Fibroblast of lung (primary cell): ENCODE results near the gene SHANK1. TPM values are rescaled to one million over a fixed set of nuclear protein-coding genes. Genes with fewer than 3 reads are reported as not detected.

Experiments used
- DNase-seq, 2 donors: peaks; one replicate each; pipeline versions ENCODE4 v3.0.0 to v3.0.0-alpha.2; 2010; ENCODE audit warnings: low read depth in 2 of 2
- H2AFZ ChIP-seq: 2 replicates; pipeline ENCODE4 v1.5.1; 2012; ENCODE audit warnings: low read length, control low read depth, inconsistent platforms
- H3K27ac ChIP-seq: 2 replicates; pipeline ENCODE4 v1.5.1; 2011; ENCODE audit warnings: low read length, control low read depth; ENCODE audit not compliant: insufficient read depth
- H3K27me3 ChIP-seq: 2 replicates; pipeline ENCODE4 v1.5.1; 2011; ENCODE audit warnings: mild to moderate bottlenecking, low read length; ENCODE audit not compliant: control insufficient read depth, insufficient read depth
- H3K36me3 ChIP-seq: 2 replicates; pipeline ENCODE4 v1.5.1; 2011; ENCODE audit warnings: low read length; ENCODE audit not compliant: control insufficient read depth, insufficient read depth
- H3K4me1 ChIP-seq: 2 replicates; pipeline ENCODE4 v1.5.1; 2011; ENCODE audit warnings: low read length; ENCODE audit not compliant: control insufficient read depth, insufficient read depth; ENCODE audit errors: extremely low read depth
- H3K4me2 ChIP-seq: 2 replicates; pipeline ENCODE4 v1.5.1; 2011; ENCODE audit warnings: low read length, control low read depth; ENCODE audit not compliant: insufficient read depth; ENCODE audit errors: extremely low read depth
- H3K4me3 ChIP-seq, 4 experiments: fragments of 200-600 bp in 1 of 4; sonication (generic) in 1 of 4; replicated peaks in 1 of 4; 2 replicates each; pipeline ENCODE4 v1.5.1; 2011 to 2016; ENCODE audit warnings: low read length in 4 of 4, low read depth in 3 of 4, mild to moderate bottlenecking in 3 of 4, control low read depth in 2 of 4, inconsistent platforms in 1 of 4, mixed read lengths in 1 of 4; ENCODE audit not compliant: insufficient read depth in 1 of 4; ENCODE audit errors: control extremely low read depth in 1 of 4
- H3K79me2 ChIP-seq: 2 replicates; pipeline ENCODE4 v1.5.1; 2012; ENCODE audit warnings: mild to moderate bottlenecking, low read length, inconsistent platforms; ENCODE audit not compliant: control insufficient read depth, insufficient read depth
- H3K9ac ChIP-seq: 2 replicates; pipeline ENCODE4 v1.5.1; 2011; ENCODE audit warnings: mild to moderate bottlenecking, low read length, control low read depth; ENCODE audit not compliant: insufficient read depth
- H3K9me3 ChIP-seq: 2 replicates; pipeline ENCODE4 v1.5.1; 2012; ENCODE audit warnings: low read depth, low read length; ENCODE audit not compliant: control insufficient read depth, insufficient read depth
- H4K20me1 ChIP-seq: 2 replicates; pipeline ENCODE4 v1.5.1; 2011; ENCODE audit warnings: low read length; ENCODE audit not compliant: control insufficient read depth, insufficient read depth; ENCODE audit errors: extremely low read depth
- CTCF ChIP-seq, 2 donors: IDR thresholded peaks in 1 of 2; conservative IDR thresholded peaks in 1 of 2; 1 replicate in 1 of 2; 2 replicates in 1 of 2; pipeline ENCODE4 v1.5.1; 2011 to 2012; ENCODE audit warnings: low read length in 2 of 2, control low read depth in 1 of 2, inconsistent platforms in 1 of 2, low read depth in 1 of 2, mild to moderate bottlenecking in 1 of 2
- EZH2 ChIP-seq: IDR thresholded peaks from 2 replicates; pipeline ENCODE4 v1.5.1; 2012; ENCODE audit warnings: low read length, control low read depth, mild to moderate bottlenecking; ENCODE audit errors: missing control alignments
- polyA plus RNA-seq, 2 donors: library from polyadenylated mRNA; depleted of rRNA in 1 of 2; stranded (reverse) in 1 of 2; unstranded in 1 of 2; fragments of >200 nt; gene quantifications; 2 replicates each; pipeline ENCODE4 v1.2.1, GENCODE V29; 2011 to 2012; ENCODE audit warnings: missing spikeins in 1 of 2
- total RNA-seq: library from RNA; depleted of rRNA; stranded (reverse); fragments of >200 nt; gene quantifications from 2 replicates; pipeline ENCODE4 v1.2.1, GENCODE V29; 2014

Gene SHANK1
- total and polyA plus RNA-seq, 2 donors (not counting 1 experiment from before 2014, with no cell fraction given), result 1.4 to 7.9 TPM

GRCh38 chr19:50721441-50722137 is 2.0 kb upstream of the SHANK1 start:
- no peak overlapping the region for H2AFZ ChIP-seq
- H3K4me2 ChIP-seq, result no peak overlapping the region
- no peaks in the 10 kb centered on the region for H3K27me3 ChIP-seq
- no peak for TF ChIP-seq CTCF (conservative IDR thresholded peaks at IDR 0.05 in 1 of 2, IDR thresholded peaks at IDR 0.05 in 1 of 2; ENCODE audit: low read depth in 1 of 2, low read length in 2 of 2)
- no peak for TF ChIP-seq EZH2
- no peaks in the 10 kb centered on the region for H4K20me1 ChIP-seq
- H3K9me3 ChIP-seq, result no peaks in the 10 kb centered on the region
- H3K79me2 ChIP-seq, result peaks cover 12% of the 10 kb centered on the region
- peak overlapping the region in 1 of 4 experiments; percentile 80 for H3K4me3 ChIP-seq
- H3K36me3 ChIP-seq, result peaks cover 2% of the 10 kb centered on the region
- peaks cover 25% of the 10 kb centered on the region for H3K4me1 ChIP-seq
- H3K9ac ChIP-seq, result no peak overlapping the region
- H3K27ac ChIP-seq, result peak overlapping the region; percentile 11
- no peak for DNase-seq

GRCh38 chr19:50720921-50721381 is 1.3 kb upstream of the SHANK1 start:
- Histone ChIP-seq H4K20me1 (no peaks in the 10 kb centered on the region), H3K4me1 (peaks cover 24% of the 10 kb centered on the region), H3K27me3 (no peaks in the 10 kb centered on the region), H3K9me3 (no peaks in the 10 kb centered on the region), H3K4me2 (no peak overlapping the region), H2AFZ (no peak overlapping the region), H3K79me2 (peaks cover 12% of the 10 kb centered on the region), H3K9ac (no peak overlapping the region), H3K4me3 (peak overlapping the region in 1 of 4 experiments; percentile 14), H3K27ac (peak overlapping the region; percentile 11), H3K36me3 (peaks cover 2% of the 10 kb centered on the region)
- TF ChIP-seq CTCF (conservative IDR thresholded peaks at IDR 0.05 in 1 of 2, IDR thresholded peaks at IDR 0.05 in 1 of 2; ENCODE audit: low read depth in 1 of 2, low read length in 2 of 2) (peak in 1 of 2 donors; percentile 7), EZH2 (no peak)
- DNase-seq, result peak in 1 of 2 donors; percentile 21

GRCh38 chr19:50720181-50720920 is 749 bp upstream of the SHANK1 start:
- Histone ChIP-seq H3K27me3 (no peaks in the 10 kb centered on the region), H3K4me3 (peak overlapping the region in 1 of 4 experiments; percentile 14), H3K4me1 (peaks cover 20% of the 10 kb centered on the region), H3K27ac (no peak overlapping the region), H2AFZ (no peak overlapping the region), H3K9me3 (no peaks in the 10 kb centered on the region), H3K4me2 (no peak overlapping the region), H3K79me2 (peaks cover 6% of the 10 kb centered on the region), H3K36me3 (no peaks in the 10 kb centered on the region), H3K9ac (no peak overlapping the region), H4K20me1 (no peaks in the 10 kb centered on the region)
- DNase-seq, result no peak
- TF ChIP-seq EZH2 (no peak), CTCF (conservative IDR thresholded peaks at IDR 0.05 in 1 of 2, IDR thresholded peaks at IDR 0.05 in 1 of 2; ENCODE audit: low read depth in 1 of 2, low read length in 2 of 2) (no peak)
